HL-60 (cell line): ENCODE measurements around the gene DMRTC2.

Source experiments
- DNase-seq, 2 experiments: peaks; one replicate each; pipeline ENCODE4 v3.0.0-alpha.2; 2010 to 2020; ENCODE audit warnings: low read depth in 1 of 2, low spot score in 1 of 2
- H3K27ac ChIP-seq: fragments of 250-450 bp; sonication (Bioruptor Pico); replicated peaks from 2 replicates; pipeline ENCODE4 v1.5.1; 2020; ENCODE audit warnings: mild to moderate bottlenecking, moderate library complexity
- H3K27me3 ChIP-seq: fragments of 250-450 bp; sonication (Bioruptor Pico); 2 replicates; pipeline ENCODE4 v1.5.1; 2021; ENCODE audit warnings: mild to moderate bottlenecking, moderate library complexity; ENCODE audit not compliant: insufficient read depth, poor library complexity, severe bottlenecking
- H3K4me3 ChIP-seq: replicated peaks from 2 replicates; pipeline ENCODE4 v1.5.1; 2011; ENCODE audit warnings: mild to moderate bottlenecking, control low read depth, low read length; ENCODE audit not compliant: insufficient read depth
- CTCF ChIP-seq: IDR thresholded peaks from one replicate; pipeline ENCODE4 v1.5.1; 2011; ENCODE audit warnings: low read length, control low read depth, inconsistent platforms; ENCODE audit not compliant: insufficient read depth
- GABPA ChIP-seq: IDR thresholded peaks from 2 replicates; pipeline ENCODE4 v1.6.1; 2012; ENCODE audit warnings: low read depth
- POLR2AphosphoS5 ChIP-seq: IDR thresholded peaks from 2 replicates; pipeline ENCODE4 v1.6.1; 2012; ENCODE audit warnings: low read depth
- REST ChIP-seq: IDR thresholded peaks from 2 replicates; pipeline ENCODE4 v1.6.1; 2012; ENCODE audit warnings: low read depth; ENCODE audit not compliant: insufficient replicate concordance
- SPI1 ChIP-seq: IDR thresholded peaks from 2 replicates; pipeline ENCODE4 v1.6.1; 2012; ENCODE audit warnings: low read depth, mild to moderate bottlenecking, borderline replicate concordance

Gene DMRTC2

GRCh38 chr19:41886761-41887710, 42.2 kb downstream of the DMRTC2 start:
- Histone ChIP-seq H3K27me3 (no peaks in the 10 kb centered on the region), H3K4me3 (no peak overlapping the region), H3K27ac (no peak overlapping the region)
- TF ChIP-seq GABPA = no peak
- TF ChIP-seq REST = no peak
- no peak for TF ChIP-seq CTCF
- TF ChIP-seq SPI1 = no peak
- no peak for TF ChIP-seq POLR2AphosphoS5
- no peak for DNase-seq

GRCh38 chr19:41887711-41888382, 43.0 kb downstream of the DMRTC2 start:
- DNase-seq = no peak
- Histone ChIP-seq H3K4me3 (no peak overlapping the region), H3K27me3 (no peaks in the 10 kb centered on the region), H3K27ac (no peak overlapping the region)
- TF ChIP-seq SPI1 (no peak), GABPA (no peak), POLR2AphosphoS5 (no peak), CTCF (no peak), REST (no peak)

GRCh38 chr19:41888926-41889325, 44.1 kb downstream of the DMRTC2 start:
- Histone ChIP-seq H3K4me3 (no peak overlapping the region), H3K27me3 (no peaks in the 10 kb centered on the region), H3K27ac (no peak overlapping the region)
- no peak for DNase-seq
- TF ChIP-seq REST (no peak), SPI1 (no peak), CTCF (no peak), GABPA (no peak), POLR2AphosphoS5 (no peak)
